ENCODE data around the gene CIT.

CIT gene

GRCh38 chr12:119869720-119870119 is 7.4 kb downstream of the CIT start:
- DNase-seq = peak; percentile 41 to 66

GRCh38 chr12:119868992-119869391 is 8.1 kb downstream of the CIT start:
- Histone ChIP-seq H3K27me3 (no peaks in the 10 kb centered on the region), H3K4me1 (no peaks in the 10 kb centered on the region), H3K27ac (no peak overlapping the region), H3K9me3 (no peaks in the 10 kb centered on the region), H3K36me3 (no peaks in the 10 kb centered on the region), H3K4me3 (no peak overlapping the region)
- no peak for TF ChIP-seq CTCF (IDR thresholded peaks at IDR 0.05)
- no peak for DNase-seq
- intact Hi-C loops (cut with DNase I; ENCODE audit: low total_unique reads) = no loop called here

More at GRCh38 chr12:119869720-119870119, 7.4 kb downstream of the CIT start:
- Histone ChIP-seq H3K36me3 (no peaks in the 10 kb centered on the region), H3K9me3 (no peaks in the 10 kb centered on the region), H3K4me3 (no peak overlapping the region), H3K27me3 (no peaks in the 10 kb centered on the region), H3K27ac (no peak overlapping the region), H3K4me1 (no peaks in the 10 kb centered on the region)
- no peak for TF ChIP-seq CTCF (IDR thresholded peaks at IDR 0.05)
- intact Hi-C loops (cut with DNase I; ENCODE audit: low total_unique reads) = no loop called here

GRCh38 chr12:119864591-119864990 is 12.5 kb downstream of the CIT start:
- H3K27me3 ChIP-seq = no peaks in the 10 kb centered on the region
- H3K4me1 ChIP-seq = no peaks in the 10 kb centered on the region
- H3K27ac ChIP-seq = no peak overlapping the region
- no peaks in the 10 kb centered on the region for H3K9me3 ChIP-seq
- intact Hi-C loops (cut with DNase I; ENCODE audit: low total_unique reads) = no loop called here
- no peak for TF ChIP-seq CTCF (IDR thresholded peaks at IDR 0.05)
- H3K4me3 ChIP-seq = no peak overlapping the region
- DNase-seq = no peak
- no peaks in the 10 kb centered on the region for H3K36me3 ChIP-seq

GRCh38 chr12:119859241-119859640 is 17.9 kb downstream of the CIT start:
- H3K4me3 ChIP-seq = no peak overlapping the region
- no peak for TF ChIP-seq CTCF (IDR thresholded peaks at IDR 0.05)
- intact Hi-C loops (cut with DNase I; ENCODE audit: low total_unique reads) = no loop called here

GRCh38 chr12:119857041-119857591 is 20.0 kb downstream of the CIT start:
- Histone ChIP-seq H3K27ac (no peak overlapping the region), H3K9me3 (no peaks in the 10 kb centered on the region), H3K4me1 (no peaks in the 10 kb centered on the region), H3K4me3 (no peak overlapping the region), H3K36me3 (no peaks in the 10 kb centered on the region), H3K27me3 (no peaks in the 10 kb centered on the region)
- no peak for TF ChIP-seq CTCF (IDR thresholded peaks at IDR 0.05)
- no peak for DNase-seq
- intact Hi-C loops (cut with DNase I; ENCODE audit: low total_unique reads) = no loop called here

More at GRCh38 chr12:119859241-119859640, 17.9 kb downstream of the CIT start:
- Histone ChIP-seq H3K9me3 (no peaks in the 10 kb centered on the region), H3K4me1 (no peaks in the 10 kb centered on the region), H3K36me3 (no peaks in the 10 kb centered on the region), H3K27ac (no peak overlapping the region), H3K27me3 (no peaks in the 10 kb centered on the region)
- DNase-seq = no peak

- no peaks in the 10 kb centered on the region for H3K27me3 ChIP-seq
- H3K4me3 ChIP-seq = no peak overlapping the region
- no peak for DNase-seq
- H3K4me1 ChIP-seq = no peaks in the 10 kb centered on the region
- intact Hi-C loops (cut with DNase I; ENCODE audit: low total_unique reads) = no loop called here
- no peak overlapping the region for H3K27ac ChIP-seq
- no peaks in the 10 kb centered on the region for H3K9me3 ChIP-seq
- H3K36me3 ChIP-seq = no peaks in the 10 kb centered on the region
- TF ChIP-seq CTCF (IDR thresholded peaks at IDR 0.05) = no peak
Observed at GRCh38 chr12:119850330-119850729, 26.8 kb downstream of the CIT start.
